B cell (primary cell): ENCODE results near the gene KRT5. TPM values are rescaled to one million over a fixed set of nuclear protein-coding genes. Genes with fewer than 3 reads are reported as not detected.

Source experiments
- ATAC-seq: fragments of 200-7000 bp; cut with Tn5 transposase; one replicate; pipeline ENCODE4 v1.10.0; 2021; ENCODE audit warnings: low read depth, mild to moderate bottlenecking, moderate number of reproducible peaks, moderate library complexity
- CTCF ChIA-PET: fragments of 350-600 bp; sonication (Branson Sonifier 250); formaldehyde crosslinking; loops from one replicate; lab custom pipeline; 2021; ENCODE audit warnings: antibody characterized with exemption, inconsistent platforms; lab: Charles Lee
- POLR2A ChIA-PET: fragments of 350-600 bp; sonication (Branson Sonifier 250); formaldehyde crosslinking; loops from one replicate; lab custom pipeline; 2021; ENCODE audit warnings: antibody characterized with exemption; lab: Charles Lee
- DNase-seq: peaks from one replicate; pipeline ENCODE4 v3.0.0; 2013
- H2AFZ ChIP-seq: 2 replicates; pipeline ENCODE4 v1.6.1; 2012; ENCODE audit warnings: mild to moderate bottlenecking, low read depth, low read length; ENCODE audit not compliant: insufficient read depth, poor library complexity, severe bottlenecking
- H3K27ac ChIP-seq, 2 donors: 1 replicate in 1 of 2; 2 replicates in 1 of 2; pipeline ENCODE4 v1.5.1; 2012 to 2013; ENCODE audit warnings: low read length in 2 of 2, mild to moderate bottlenecking in 2 of 2, moderate library complexity in 1 of 2
- H3K27me3 ChIP-seq, 4 experiments: fragments of 200-600 bp in 1 of 4; sonication (generic) in 1 of 4; replicated peaks in 1 of 4; 1 replicate in 2 of 4; 2 replicates in 2 of 4; pipeline versions ENCODE4 v1.6.1 to v1.7.0; 2013 to 2016; ENCODE audit warnings: low read length in 3 of 4, mild to moderate bottlenecking in 2 of 4, mixed read lengths in 1 of 4, moderate library complexity in 1 of 4; ENCODE audit not compliant: insufficient read depth in 4 of 4, control insufficient read depth in 3 of 4; ENCODE audit errors: control extremely low read depth in 1 of 4
- H3K36me3 ChIP-seq, 2 experiments: replicated peaks in 1 of 2; 1 replicate in 1 of 2; 2 replicates in 1 of 2; pipeline versions ENCODE4 v1.6.1 to v1.7.1; 2013; ENCODE audit warnings: low read length in 1 of 2; ENCODE audit not compliant: insufficient read depth in 2 of 2, control insufficient read depth in 1 of 2; ENCODE audit errors: control extremely low read depth in 1 of 2, extremely low read depth in 1 of 2
- H3K4me1 ChIP-seq, 2 donors: fragments of 200-600 bp in 1 of 2; sonication (generic) in 1 of 2; 1 replicate in 1 of 2; 2 replicates in 1 of 2; pipeline versions ENCODE4 v1.5.1 to v1.6.1; 2013 to 2017; ENCODE audit warnings: low read length in 2 of 2; ENCODE audit not compliant: control insufficient read depth in 2 of 2, insufficient read depth in 2 of 2
- H3K4me2 ChIP-seq: replicated peaks from 2 replicates; pipeline ENCODE3; 2012; ENCODE audit warnings: mild to moderate bottlenecking, low read depth, low read length; ENCODE audit not compliant: poor library complexity, severe bottlenecking
- H3K4me3 ChIP-seq, 5 experiments: fragments of 200-600 bp in 1 of 5; sonication (generic) in 1 of 5; 1 replicate in 3 of 5; 2 replicates in 2 of 5; pipeline versions ENCODE4 v1.5.1 to v1.7.0; 2011 to 2016; ENCODE audit warnings: low read length in 4 of 5, mild to moderate bottlenecking in 4 of 5, low read depth in 2 of 5, control low read depth in 1 of 5, moderate library complexity in 1 of 5; ENCODE audit not compliant: insufficient read depth in 1 of 5; ENCODE audit errors: control extremely low read depth in 1 of 5, extremely low read depth in 1 of 5
- H3K79me2 ChIP-seq: fragments of 200-600 bp; sonication (generic); one replicate; pipeline ENCODE4 v1.6.0; 2016; ENCODE audit warnings: low read length; ENCODE audit not compliant: control insufficient read depth, insufficient read depth
- H3K9ac ChIP-seq: fragments of 200-600 bp; sonication (generic); 2 replicates; pipeline ENCODE4 v1.6.1; 2017; ENCODE audit warnings: mild to moderate bottlenecking, low read length, moderate library complexity
- H3K9me3 ChIP-seq, 3 donors: one replicate each; pipeline versions ENCODE4 v1.6.1 to v1.7.1; 2013; ENCODE audit warnings: low read length in 2 of 3; ENCODE audit not compliant: control insufficient read depth in 2 of 3, insufficient read depth in 1 of 3; ENCODE audit errors: control extremely low read depth in 1 of 3
- H4K20me1 ChIP-seq: 2 replicates; pipeline ENCODE4 v1.6.0; 2012; ENCODE audit warnings: mild to moderate bottlenecking, low read length; ENCODE audit not compliant: insufficient read depth, control insufficient read depth, poor library complexity, severe bottlenecking
- H3K27ac Mint-ChIP-seq: one replicate; pipeline ENCODE4 v1.8.0; 2021; ENCODE audit warnings: mixed read lengths
- H3K27me3 Mint-ChIP-seq: one replicate; pipeline ENCODE4 v1.8.0; 2021; ENCODE audit warnings: mixed read lengths
- H3K4me1 Mint-ChIP-seq: one replicate; pipeline ENCODE4 v1.8.0; 2021; ENCODE audit warnings: mixed read lengths
- H3K4me3 Mint-ChIP-seq: one replicate; pipeline ENCODE4 v1.8.0; 2021; ENCODE audit warnings: mixed read lengths
- H3K9me3 Mint-ChIP-seq: one replicate; pipeline ENCODE4 v1.8.0; 2022; ENCODE audit warnings: mixed read lengths; ENCODE audit not compliant: insufficient read depth
- CTCF ChIP-seq: fragments of 200-600 bp; IDR thresholded peaks from one replicate; pipeline ENCODE4 v1.8.0; 2022; ENCODE audit warnings: antibody characterized with exemption, mild to moderate bottlenecking
- EZH2 ChIP-seq: IDR thresholded peaks from 2 replicates; pipeline ENCODE4 v1.6.1; 2012; ENCODE audit warnings: borderline replicate concordance, low read depth, mild to moderate bottlenecking, moderate library complexity, low read length; ENCODE audit not compliant: insufficient read depth, poor library complexity, severe bottlenecking
- WGBS: methylation state at CpG from one replicate; pipeline ENCODE4 v1.1.5; 2013; ENCODE audit warnings: missing lambda C conversion rate; ENCODE audit not compliant: insufficient coverage; 5-methylcytosine and 5-hydroxymethylcytosine counted together
- intact Hi-C: fragments of 100-400 bp; cut with micrococcal nuclease; formaldehyde crosslinking; loops from one replicate; pipeline ENCODE4 v1.10.0; 2022
- polyA plus RNA-seq: library from polyadenylated mRNA; depleted of rRNA; stranded (reverse); fragments of >200 nt; gene quantifications from 2 replicates; pipeline ENCODE4 v1.2.3, GENCODE V29; 2012
- total RNA-seq, 2 donors: library from RNA; stranded (reverse); fragments of 120-200 nt in 1 of 2; gene quantifications; 1 replicate in 1 of 2; 2 replicates in 1 of 2; pipeline versions ENCODE4 v1.2.3 to v1.2.4, GENCODE V29; 2013 to 2022

The KRT5 gene
- total and polyA plus RNA-seq, 2 donors (not counting 1 experiment from before 2014, with no cell fraction given) = not detected

GRCh38 chr12:52552681-52553195 lies 32.5 kb upstream of the KRT5 start, which contains the start of gene KRT71:
Gene KRT71 (minus strand): TSS chr12:52553145. CDS start chr12:52553077, 68 bp downstream.
- Histone ChIP-seq H3K4me1 (no peaks in the 10 kb centered on the region), H3K4me2 (no peak within 1 kb of the TSS), H3K9me3 (no peaks in the 10 kb centered on the region), H3K4me3 (no peak within 1 kb of the TSS), H3K9ac (no peak within 1 kb of the TSS), H3K27me3 (peaks cover 0 to 2% (median 0%) of the 10 kb centered on the region in 4 experiments), H3K36me3 (no peaks in the 10 kb centered on the region), H4K20me1 (no peaks in the 10 kb centered on the region), H3K27ac (no peak within 1 kb of the TSS), H3K79me2 (no peaks in the 10 kb centered on the region), H2AFZ (no peak within 1 kb of the TSS)
- no peak for ATAC-seq
- intact Hi-C loops = no loop called here
- H3K9me3 Mint-ChIP-seq = no peaks in the 10 kb centered on the region
- H3K27ac Mint-ChIP-seq = no peak within 1 kb of the TSS
- WGBS = 92% methylated on average over 14 of the region's 14 CpGs
- POLR2A ChIA-PET = no interaction called here
- no peak within 1 kb of the TSS for H3K4me3 Mint-ChIP-seq
- no peak for DNase-seq
- CTCF ChIA-PET = no interaction called here
- peaks cover 23% of the 10 kb centered on the region for H3K27me3 Mint-ChIP-seq
- TF ChIP-seq CTCF (no peak), EZH2 (no peak)
- no peaks in the 10 kb centered on the region for H3K4me1 Mint-ChIP-seq

GRCh38 chr12:52552055-52552454 lies 31.9 kb upstream of the KRT5 start:
- CTCF ChIA-PET = no interaction called here
- no peak overlapping the region for H3K27ac Mint-ChIP-seq
- H3K27me3 Mint-ChIP-seq = peaks cover 23% of the 10 kb centered on the region
- POLR2A ChIA-PET = no interaction called here
- no peaks in the 10 kb centered on the region for H3K9me3 ChIP-seq
- peaks cover 0 to 2% (median 0%) of the 10 kb centered on the region in 4 experiments for H3K27me3 ChIP-seq
- no peak overlapping the region for H2AFZ ChIP-seq
- H3K4me3 Mint-ChIP-seq = no peak overlapping the region
- WGBS = 62% methylated on average over 5 of the region's 5 CpGs
- no peaks in the 10 kb centered on the region for H3K4me1 ChIP-seq
- H3K4me1 Mint-ChIP-seq = no peaks in the 10 kb centered on the region
- no peak for DNase-seq
- H3K4me2 ChIP-seq = no peak overlapping the region
- no peak overlapping the region for H3K9ac ChIP-seq
- H3K4me3 ChIP-seq = no peak overlapping the region
- TF ChIP-seq EZH2 = no peak
- H3K79me2 ChIP-seq = no peaks in the 10 kb centered on the region
- no peaks in the 10 kb centered on the region for H3K9me3 Mint-ChIP-seq
- ATAC-seq = no peak
- no peaks in the 10 kb centered on the region for H3K36me3 ChIP-seq
- intact Hi-C loops = no loop called here
- no peaks in the 10 kb centered on the region for H4K20me1 ChIP-seq
- no peak overlapping the region for H3K27ac ChIP-seq
